ENCODE data around the gene KRTAP16-1.

GRCh38 chr17:41315204-41315794 is 6.2 kb upstream of the KRTAP16-1 start, which contains the start of gene KRTAP17-1:
- TF ChIP-seq POLR2AphosphoS5 (IDR thresholded peaks at IDR 0.05) (no peak), POLR2A (IDR thresholded peaks at IDR 0.05) (no peak)
- TF ChIP-seq, protein P1, sequence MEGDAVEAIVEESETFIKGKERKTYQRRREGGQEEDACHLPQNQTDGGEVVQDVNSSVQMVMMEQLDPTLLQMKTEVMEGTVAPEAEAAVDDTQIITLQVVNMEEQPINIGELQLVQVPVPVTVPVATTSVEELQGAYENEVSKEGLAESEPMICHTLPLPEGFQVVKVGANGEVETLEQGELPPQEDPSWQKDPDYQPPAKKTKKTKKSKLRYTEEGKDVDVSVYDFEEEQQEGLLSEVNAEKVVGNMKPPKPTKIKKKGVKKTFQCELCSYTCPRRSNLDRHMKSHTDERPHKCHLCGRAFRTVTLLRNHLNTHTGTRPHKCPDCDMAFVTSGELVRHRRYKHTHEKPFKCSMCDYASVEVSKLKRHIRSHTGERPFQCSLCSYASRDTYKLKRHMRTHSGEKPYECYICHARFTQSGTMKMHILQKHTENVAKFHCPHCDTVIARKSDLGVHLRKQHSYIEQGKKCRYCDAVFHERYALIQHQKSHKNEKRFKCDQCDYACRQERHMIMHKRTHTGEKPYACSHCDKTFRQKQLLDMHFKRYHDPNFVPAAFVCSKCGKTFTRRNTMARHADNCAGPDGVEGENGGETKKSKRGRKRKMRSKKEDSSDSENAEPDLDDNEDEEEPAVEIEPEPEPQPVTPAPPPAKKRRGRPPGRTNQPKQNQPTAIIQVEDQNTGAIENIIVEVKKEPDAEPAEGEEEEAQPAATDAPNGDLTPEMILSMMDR (IDR thresholded peaks at IDR 0.05): no peak
